H9 (cell line): ENCODE measurements around the gene FGFR1OP2. TPM values are rescaled to one million over a fixed set of nuclear protein-coding genes. Genes with fewer than 3 reads are reported as not detected.

Experiments
- DNase-seq: peaks from one replicate; pipeline ENCODE4 v3.0.0-alpha.2; 2017
- H2AFZ ChIP-seq: one replicate; pipeline ENCODE4 v1.6.1; 2013; ENCODE audit warnings: mild to moderate bottlenecking, low read length, control low read depth, moderate library complexity
- H2AK5ac ChIP-seq: 2 replicates; pipeline ENCODE4 v1.6.1; 2013; ENCODE audit warnings: low read length, control low read depth, mixed read lengths; ENCODE audit not compliant: insufficient read length
- H2BK120ac ChIP-seq: one replicate; pipeline ENCODE4 v1.6.1; 2013; ENCODE audit warnings: low read depth, mild to moderate bottlenecking, low read length, control low read depth, inconsistent platforms; ENCODE audit not compliant: poor library complexity, severe bottlenecking
- H2BK12ac ChIP-seq: 2 replicates; pipeline ENCODE4 v1.6.1; 2013; ENCODE audit warnings: low read length, control low read depth, mixed read lengths, low read depth; ENCODE audit not compliant: insufficient read length
- H2BK15ac ChIP-seq: 2 replicates; pipeline ENCODE4 v1.6.1; 2013; ENCODE audit warnings: low read depth, low read length, control low read depth
- H2BK20ac ChIP-seq: one replicate; pipeline ENCODE4 v1.6.1; 2013; ENCODE audit warnings: low read depth, mild to moderate bottlenecking, low read length, control low read depth, inconsistent platforms; ENCODE audit not compliant: poor library complexity, severe bottlenecking
- H2BK5ac ChIP-seq: 2 replicates; pipeline ENCODE4 v1.6.1; 2013; ENCODE audit warnings: low read length, control low read depth, mixed read lengths; ENCODE audit not compliant: insufficient read length
- H3K14ac ChIP-seq: 2 replicates; pipeline ENCODE4 v1.6.1; 2013; ENCODE audit warnings: low read length, control low read depth; ENCODE audit not compliant: insufficient read depth
- H3K18ac ChIP-seq: 2 replicates; pipeline ENCODE4 v1.6.1; 2013; ENCODE audit warnings: low read depth, mild to moderate bottlenecking, mixed read lengths, low read length, control low read depth; ENCODE audit not compliant: insufficient read length
- H3K23ac ChIP-seq: 2 replicates; pipeline ENCODE4 v1.6.1; 2013; ENCODE audit warnings: low read length, control low read depth, mixed read lengths, low read depth; ENCODE audit not compliant: insufficient read length
- H3K23me2 ChIP-seq: 2 replicates; pipeline ENCODE4 v1.6.1; 2013; ENCODE audit warnings: low read depth, mild to moderate bottlenecking, mixed read lengths, low read length, control low read depth; ENCODE audit not compliant: insufficient read length, poor library complexity, severe bottlenecking
- H3K27ac ChIP-seq: 2 replicates; pipeline ENCODE4 v1.5.1; 2013; ENCODE audit warnings: low read length, control low read depth, mixed read lengths, low read depth; ENCODE audit not compliant: insufficient read length
- H3K27me3 ChIP-seq: 2 replicates; pipeline ENCODE4 v1.6.1; 2013; ENCODE audit warnings: low read length, control low read depth, inconsistent platforms; ENCODE audit not compliant: insufficient read depth
- H3K4ac ChIP-seq: 2 replicates; pipeline ENCODE4 v1.6.1; 2013; ENCODE audit warnings: low read depth, mild to moderate bottlenecking, control low read depth, inconsistent platforms, low read length, moderate library complexity
- H3K4me1 ChIP-seq: 2 replicates; pipeline ENCODE4 v1.6.1; 2013; ENCODE audit warnings: low read length, control low read depth, inconsistent platforms; ENCODE audit not compliant: insufficient read depth
- H3K4me2 ChIP-seq: 2 replicates; pipeline ENCODE4 v1.6.1; 2013; ENCODE audit warnings: low read length, control low read depth, mixed read lengths; ENCODE audit not compliant: insufficient read length, insufficient read depth
- H3K56ac ChIP-seq: 2 replicates; pipeline ENCODE4 v1.6.1; 2013; ENCODE audit warnings: low read depth, mild to moderate bottlenecking, mixed read lengths, low read length, control low read depth; ENCODE audit not compliant: insufficient read length
- H3K79me1 ChIP-seq: 2 replicates; pipeline ENCODE4 v1.6.1; 2013; ENCODE audit warnings: low read depth, mild to moderate bottlenecking, moderate library complexity, low read length, control low read depth, inconsistent platforms; ENCODE audit not compliant: insufficient read depth, poor library complexity, severe bottlenecking
- H3K79me2 ChIP-seq: 2 replicates; pipeline ENCODE4 v1.6.1; 2013; ENCODE audit warnings: low read length, control low read depth, inconsistent platforms; ENCODE audit not compliant: insufficient read depth
- H3K9ac ChIP-seq: 2 replicates; pipeline ENCODE4 v1.6.1; 2013; ENCODE audit warnings: low read length, control low read depth, mixed read lengths; ENCODE audit not compliant: insufficient read length; ENCODE audit errors: extremely low read depth
- H3K9me3 ChIP-seq: one replicate; pipeline ENCODE4 v1.6.1; 2013; ENCODE audit warnings: low read depth, low read length, inconsistent platforms; ENCODE audit not compliant: control insufficient read depth
- H3T11ph ChIP-seq: one replicate; pipeline ENCODE4 v1.6.1; 2013; ENCODE audit warnings: mild to moderate bottlenecking, low read length, control low read depth, inconsistent platforms
- H4K20me1 ChIP-seq: one replicate; pipeline ENCODE4 v1.6.1; 2013; ENCODE audit not compliant: control insufficient read depth, insufficient read length, insufficient read depth
- H4K5ac ChIP-seq: 2 replicates; pipeline ENCODE4 v1.6.1; 2013; ENCODE audit warnings: low read depth, mild to moderate bottlenecking, mixed read lengths, low read length, control low read depth; ENCODE audit not compliant: insufficient read length
- H4K8ac ChIP-seq: replicated peaks from 2 replicates; pipeline ENCODE4 v1.6.1; 2013; ENCODE audit warnings: low read length, control low read depth, mixed read lengths, low read depth; ENCODE audit not compliant: insufficient read length
- H4K91ac ChIP-seq: 2 replicates; pipeline ENCODE4 v1.6.1; 2013; ENCODE audit warnings: low read depth, mild to moderate bottlenecking, moderate library complexity, mixed read lengths, low read length, control low read depth; ENCODE audit not compliant: insufficient read length
- H3K27ac Mint-ChIP-seq, 3 experiments: 2 replicates in 2 of 3; 3 replicates in 1 of 3; pipeline ENCODE4 v1.8.0; 2020 to 2021; ENCODE audit warnings: mixed read lengths in 3 of 3, mild to moderate bottlenecking in 1 of 3, moderate library complexity in 1 of 3
- H3K27me3 Mint-ChIP-seq: 2 replicates; pipeline ENCODE4 v1.8.0; 2021; ENCODE audit warnings: low read depth, mild to moderate bottlenecking, moderate library complexity, mixed read lengths
- H3K36me3 Mint-ChIP-seq, 3 experiments: 2 replicates in 2 of 3; 3 replicates in 1 of 3; pipeline ENCODE4 v1.8.0; 2020 to 2021; ENCODE audit warnings: low read depth in 3 of 3, mixed read lengths in 3 of 3; ENCODE audit not compliant: insufficient read depth in 1 of 3
- H3K4me1 Mint-ChIP-seq, 2 experiments: 2 replicates each; pipeline ENCODE4 v1.8.0; 2020; ENCODE audit warnings: mixed read lengths in 2 of 2
- H3K4me3 Mint-ChIP-seq, 2 experiments: 2 replicates in 1 of 2; 3 replicates in 1 of 2; pipeline ENCODE4 v1.8.0; 2020 to 2021; ENCODE audit warnings: mild to moderate bottlenecking in 2 of 2, mixed read lengths in 2 of 2, moderate library complexity in 1 of 2
- H3K9me3 Mint-ChIP-seq, 2 experiments: 2 replicates in 1 of 2; 3 replicates in 1 of 2; pipeline ENCODE4 v1.8.0; 2020; ENCODE audit warnings: mild to moderate bottlenecking in 2 of 2, mixed read lengths in 2 of 2, moderate library complexity in 1 of 2
- CTCF ChIP-seq: fragments of 200-600 bp; sonication (generic); conservative IDR thresholded peaks from 3 replicates; pipeline ENCODE4 v1.8.0; 2021; ENCODE audit warnings: antibody characterized with exemption, mild to moderate bottlenecking
- WGBS: extraction: QIAGEN DNeasy Blood & Tissue Kit; methylation state at CpG from one replicate; pipeline ENCODE4 v1.1.7; 2013; ENCODE audit warnings: missing lambda C conversion rate, low lambda C conversion rate, mixed read lengths; ENCODE audit not compliant: insufficient read length; ENCODE audit errors: extremely low coverage; 5-methylcytosine and 5-hydroxymethylcytosine counted together
- total RNA-seq: library from RNA; stranded (reverse); gene quantifications from 2 replicates; pipeline ENCODE4 v1.2.1, GENCODE V29; 2021

Gene FGFR1OP2
- total RNA-seq, 1 experiment from 2014 or later: 30.0 TPM

- DNase-seq: no peak
- no peak for TF ChIP-seq CTCF
- no peak overlapping the region for H3K4me2 ChIP-seq
- H2BK15ac ChIP-seq: no peak overlapping the region
- H3K18ac ChIP-seq: no peak overlapping the region
- Mint-ChIP-seq H3K4me3 (no peak overlapping the region), H3K36me3 (peaks cover 6 to 32% (median 22%) of the 10 kb centered on the region in 3 experiments; a peak in 5 of 7 replicates), H3K9me3 (no peaks in the 10 kb centered on the region), H3K27me3 (no peaks in the 10 kb centered on the region), H3K27ac (peak overlapping the region in 1 of 3 experiments; percentile 60; a peak in 2 of 7 replicates), H3K4me1 (peaks cover 6 to 13% of the 10 kb centered on the region in 2 experiments)
- no peak overlapping the region for H2BK12ac ChIP-seq
- H4K5ac ChIP-seq: no peak overlapping the region
- no peak overlapping the region for H2BK20ac ChIP-seq
- no peak overlapping the region for H4K91ac ChIP-seq
- H3K79me1 ChIP-seq: peaks cover 5% of the 10 kb centered on the region
- no peak overlapping the region for H3K4ac ChIP-seq
- H3K27me3 ChIP-seq: no peaks in the 10 kb centered on the region
- no peaks in the 10 kb centered on the region for H4K20me1 ChIP-seq
- H3K4me1 ChIP-seq: peaks cover 2% of the 10 kb centered on the region; the same call in 1 of the 2 replicates
- no peak overlapping the region for H4K8ac ChIP-seq
- no peak overlapping the region for H2AFZ ChIP-seq
- no CpG with 5 or more reads among the region's 1 CpG for WGBS
- H3K23ac ChIP-seq: no peak overlapping the region
- no peaks in the 10 kb centered on the region for H3K9me3 ChIP-seq
- H3K23me2 ChIP-seq: no peaks in the 10 kb centered on the region
- H2AK5ac ChIP-seq: no peak overlapping the region
- H3K56ac ChIP-seq: no peak overlapping the region
- no peak overlapping the region for H3K14ac ChIP-seq
- H3K9ac ChIP-seq: no peak overlapping the region
- no peak overlapping the region for H2BK120ac ChIP-seq
- H3K79me2 ChIP-seq: peaks cover 4% of the 10 kb centered on the region
- H2BK5ac ChIP-seq: no peak overlapping the region
- H3K27ac ChIP-seq: no peak overlapping the region
- no peak overlapping the region for H3T11ph ChIP-seq
These were observed 62.7 kb downstream of the FGFR1OP2 start for GRCh38 chr12:27000961-27001360.
